Rectal smooth muscle tissue (tissue), 1 donor: ENCODE results near the gene KLHL13.
"Not testable (repeated sequence)": the region's sequence is repeated elsewhere in the genome, so short reads cannot be mapped to it uniquely, and the experiment has no call there.

Experiments
- H3K27ac ChIP-seq: one replicate; pipeline ENCODE4 v1.7.0; 2013; ENCODE audit warnings: low read depth, low read length, inconsistent platforms
- H3K27me3 ChIP-seq: one replicate; pipeline ENCODE4 v1.7.0; 2013; ENCODE audit warnings: low read length; ENCODE audit not compliant: control insufficient read depth, insufficient read depth
- H3K36me3 ChIP-seq: one replicate; pipeline ENCODE4 v1.7.0; 2013; ENCODE audit warnings: low read length; ENCODE audit not compliant: control insufficient read depth, insufficient read depth
- H3K4me1 ChIP-seq: one replicate; pipeline ENCODE4 v1.7.0; 2013; ENCODE audit warnings: low read length; ENCODE audit not compliant: control insufficient read depth, insufficient read depth
- H3K4me3 ChIP-seq: one replicate; pipeline ENCODE4 v1.7.0; 2013; ENCODE audit warnings: low read length
- H3K9ac ChIP-seq: one replicate; pipeline ENCODE4 v1.7.0; 2013; ENCODE audit warnings: low read length

The KLHL13 gene

DNA sequence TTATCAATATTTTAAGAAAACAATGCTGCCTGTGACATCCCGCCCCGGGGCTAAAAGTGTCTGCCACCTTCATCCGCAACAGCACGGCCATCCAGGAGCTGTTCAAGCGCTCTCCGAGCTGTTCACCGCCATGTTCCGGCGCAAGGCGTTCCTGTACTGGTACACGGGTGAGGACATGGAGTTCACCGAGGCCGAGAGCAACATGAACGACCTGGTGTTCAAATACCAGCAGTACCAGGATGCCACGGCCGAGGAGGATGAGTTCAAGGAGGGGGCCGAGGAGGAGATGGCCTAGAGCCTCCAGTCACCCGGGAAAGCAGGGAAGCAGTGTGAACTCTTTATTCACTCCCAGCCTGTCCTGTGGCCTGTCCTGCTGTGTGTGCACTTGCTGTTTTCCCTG is 12.1 kb upstream of the KLHL13 start:
- no peak overlapping the region for H3K27ac ChIP-seq
- no peaks in the 10 kb centered on the region for H3K4me1 ChIP-seq
- no peaks in the 10 kb centered on the region for H3K36me3 ChIP-seq
- H3K4me3 ChIP-seq, result no peak overlapping the region
- no peak overlapping the region for H3K9ac ChIP-seq
- H3K27me3 ChIP-seq, result no peaks in the 10 kb centered on the region

DNA sequence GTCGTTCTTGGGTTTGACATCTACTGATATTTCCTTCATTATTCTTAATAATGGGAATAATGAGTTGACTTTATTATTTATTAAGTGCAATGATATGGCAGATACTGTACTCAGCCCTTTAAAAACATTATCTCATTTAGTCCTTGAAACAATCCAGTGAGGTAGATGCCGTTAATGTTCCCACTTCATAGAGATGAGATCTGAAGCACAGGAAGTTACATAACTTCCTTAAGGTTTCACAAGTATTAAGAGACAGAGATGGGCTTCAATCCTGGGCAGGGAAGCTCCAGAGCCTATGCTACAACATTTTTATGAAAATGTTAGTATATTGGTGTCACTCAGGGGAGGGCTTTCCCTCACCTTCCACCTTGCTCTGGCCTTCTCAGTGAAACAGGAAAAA is 9.7 kb upstream of the KLHL13 start:
- Histone ChIP-seq H3K4me1 (no peaks in the 10 kb centered on the region), H3K27ac (no peak overlapping the region), H3K9ac (no peak overlapping the region), H3K4me3 (no peak overlapping the region), H3K36me3 (no peaks in the 10 kb centered on the region), H3K27me3 (no peaks in the 10 kb centered on the region)

DNA sequence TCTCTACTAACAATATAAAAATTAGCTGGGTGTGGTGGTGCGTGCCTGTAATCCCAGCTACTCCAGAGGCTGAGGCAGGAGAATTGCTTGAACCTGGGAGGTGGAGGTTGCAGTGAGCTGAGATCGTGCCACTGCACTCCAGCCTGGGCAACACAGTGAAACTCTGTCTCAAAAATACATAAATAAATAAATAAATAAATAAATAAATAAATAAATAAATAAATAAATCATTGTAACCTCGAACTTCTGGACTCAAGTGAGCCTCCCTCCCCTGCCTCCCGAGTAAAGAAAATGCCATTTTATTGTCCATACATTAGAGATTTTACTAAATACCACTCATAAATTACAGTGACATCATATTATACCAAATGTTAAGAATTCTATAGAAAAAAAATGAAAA is 7.6 kb upstream of the KLHL13 start:
- not testable (repeated sequence) for H3K27ac ChIP-seq, H3K4me3 ChIP-seq, H3K27me3 ChIP-seq, H3K36me3 ChIP-seq, H3K9ac ChIP-seq, H3K4me1 ChIP-seq

DNA sequence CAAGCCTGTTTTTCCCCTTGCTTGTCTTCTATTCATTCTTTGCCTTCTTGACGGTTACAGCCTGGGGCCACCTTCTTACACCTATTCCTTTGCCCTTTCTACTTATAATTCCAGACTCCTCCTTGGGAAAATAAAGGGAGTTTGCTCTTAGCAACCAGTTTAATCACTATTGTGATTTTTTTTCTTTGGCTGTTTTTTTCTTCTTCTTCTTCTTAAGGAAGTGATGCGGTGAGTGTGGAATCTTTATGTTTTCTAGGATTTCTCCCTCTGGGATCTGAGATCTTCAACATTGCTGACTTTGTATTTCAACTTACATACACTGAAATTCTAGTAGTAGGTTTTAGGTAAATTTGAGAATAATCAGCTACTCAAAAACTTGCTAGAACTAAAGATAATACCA is 1.1 kb upstream of the KLHL13 start:
- no peak overlapping the region for H3K27ac ChIP-seq
- no peak overlapping the region for H3K9ac ChIP-seq
- no peaks in the 10 kb centered on the region for H3K4me1 ChIP-seq
- H3K27me3 ChIP-seq, result no peaks in the 10 kb centered on the region
- H3K4me3 ChIP-seq, result no peak overlapping the region
- H3K36me3 ChIP-seq, result no peaks in the 10 kb centered on the region

DNA sequence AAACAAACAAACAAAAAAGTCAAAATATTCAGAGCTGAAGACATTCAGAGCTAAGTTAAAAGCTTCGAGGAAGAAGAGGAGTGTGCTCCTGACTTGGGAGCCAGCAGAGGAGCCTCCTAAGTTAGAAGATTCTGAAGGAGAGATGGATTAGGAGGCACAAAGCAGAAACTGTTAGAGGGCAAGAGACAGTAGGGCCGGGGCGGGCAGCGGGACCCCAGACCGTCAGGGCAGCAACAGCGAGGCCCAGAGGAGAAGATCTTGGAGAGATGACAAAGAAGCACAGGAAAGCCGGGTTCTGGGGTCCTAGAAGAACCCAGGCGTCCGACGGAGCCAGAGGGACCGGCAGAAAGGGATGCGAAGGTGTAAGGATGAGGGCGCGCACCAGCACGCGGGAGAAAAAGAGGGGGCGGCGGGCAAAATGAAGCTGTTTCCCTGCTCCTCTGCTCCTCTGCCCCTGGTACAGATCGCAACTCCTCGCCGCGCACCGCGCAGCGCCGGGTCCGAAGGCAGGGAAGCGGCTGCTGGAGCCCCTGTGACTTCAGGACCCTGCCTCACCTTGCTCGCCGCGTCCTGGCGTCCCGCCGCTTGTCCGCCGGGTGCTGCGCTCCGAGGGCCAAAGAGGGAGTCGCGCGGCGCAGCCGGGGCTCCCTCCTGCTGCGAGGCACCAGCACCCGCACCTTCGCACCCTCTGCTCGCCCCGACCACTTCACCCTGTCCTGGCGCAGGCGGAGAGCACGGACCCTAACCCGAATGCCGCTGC is 477 bp downstream of the KLHL13 start:
- H3K4me3 ChIP-seq, result peak overlapping the region; percentile 65
- H3K27me3 ChIP-seq, result no peaks in the 10 kb centered on the region
- H3K4me1 ChIP-seq, result no peaks in the 10 kb centered on the region
- H3K36me3 ChIP-seq, result no peaks in the 10 kb centered on the region
- H3K9ac ChIP-seq, result no peak overlapping the region
- H3K27ac ChIP-seq, result peak overlapping the region; percentile 64

DNA sequence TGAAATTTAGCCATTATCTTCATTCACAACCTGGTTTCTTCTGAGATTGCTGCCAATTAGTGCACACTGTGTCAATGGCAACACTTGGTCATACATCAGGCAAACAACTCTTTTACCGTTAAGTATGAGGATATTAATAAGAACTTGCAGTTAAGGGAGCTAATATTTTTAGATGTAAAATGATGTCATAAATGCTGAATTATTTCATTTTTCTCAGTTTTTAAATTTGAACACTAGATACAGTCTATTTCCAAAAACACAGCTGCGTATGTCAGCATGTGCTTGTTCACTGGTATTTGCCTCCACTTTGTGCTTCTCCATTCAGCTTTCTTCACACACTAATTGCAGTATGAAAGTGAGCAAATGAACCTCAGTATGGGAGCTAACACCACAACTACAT is 1.6 kb downstream of the KLHL13 start:
- no peak overlapping the region for H3K27ac ChIP-seq
- H3K27me3 ChIP-seq, result no peaks in the 10 kb centered on the region
- no peaks in the 10 kb centered on the region for H3K4me1 ChIP-seq
- H3K36me3 ChIP-seq, result no peaks in the 10 kb centered on the region
- peak overlapping the region; percentile 65 for H3K4me3 ChIP-seq
- no peak overlapping the region for H3K9ac ChIP-seq

DNA sequence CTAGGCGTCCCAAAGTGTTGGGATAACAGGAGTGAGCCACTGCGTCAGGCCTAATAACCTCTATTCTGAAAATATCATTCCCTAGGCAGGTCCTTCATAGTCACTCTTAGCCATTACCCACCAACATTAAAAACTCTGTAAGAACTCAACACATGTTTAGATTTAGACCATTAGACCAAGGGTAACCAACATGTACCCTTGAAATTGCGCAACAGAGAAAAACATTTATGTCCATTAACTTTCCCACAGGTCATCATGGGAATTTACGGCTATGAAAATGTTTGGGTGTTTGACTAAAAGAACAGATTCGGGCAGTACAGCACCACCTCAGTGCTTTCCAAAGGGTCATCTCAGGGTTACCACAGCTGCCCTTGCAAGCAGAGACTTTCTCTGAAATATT is 7.5 kb downstream of the KLHL13 start:
- H3K4me1 ChIP-seq, result no peaks in the 10 kb centered on the region
- no peaks in the 10 kb centered on the region for H3K27me3 ChIP-seq
- H3K36me3 ChIP-seq, result no peaks in the 10 kb centered on the region
- H3K27ac ChIP-seq, result no peak overlapping the region
- H3K4me3 ChIP-seq, result no peak overlapping the region
- H3K9ac ChIP-seq, result no peak overlapping the region

DNA sequence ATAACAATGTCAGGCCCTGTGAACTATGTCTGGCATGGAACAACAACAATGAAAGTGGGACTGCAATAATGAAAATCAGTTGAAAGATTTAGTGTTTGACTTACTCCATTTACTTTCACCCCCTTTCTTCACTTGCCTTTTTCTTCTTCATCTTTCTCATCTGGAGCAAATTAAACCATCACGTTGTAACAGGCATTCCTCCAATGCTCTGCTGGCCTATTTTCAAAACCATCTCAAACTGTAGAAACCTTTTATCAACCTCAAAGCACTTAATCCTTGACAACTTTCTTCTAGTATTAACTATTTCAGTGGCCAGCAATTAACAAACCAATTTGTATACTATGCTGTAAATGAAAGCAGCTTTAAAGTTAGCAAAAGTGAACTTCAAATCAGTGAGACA is 8.3 kb downstream of the KLHL13 start:
- H3K36me3 ChIP-seq, result no peaks in the 10 kb centered on the region
- no peak overlapping the region for H3K4me3 ChIP-seq
- no peak overlapping the region for H3K27ac ChIP-seq
- H3K9ac ChIP-seq, result no peak overlapping the region
- H3K27me3 ChIP-seq, result no peaks in the 10 kb centered on the region
- no peaks in the 10 kb centered on the region for H3K4me1 ChIP-seq

DNA sequence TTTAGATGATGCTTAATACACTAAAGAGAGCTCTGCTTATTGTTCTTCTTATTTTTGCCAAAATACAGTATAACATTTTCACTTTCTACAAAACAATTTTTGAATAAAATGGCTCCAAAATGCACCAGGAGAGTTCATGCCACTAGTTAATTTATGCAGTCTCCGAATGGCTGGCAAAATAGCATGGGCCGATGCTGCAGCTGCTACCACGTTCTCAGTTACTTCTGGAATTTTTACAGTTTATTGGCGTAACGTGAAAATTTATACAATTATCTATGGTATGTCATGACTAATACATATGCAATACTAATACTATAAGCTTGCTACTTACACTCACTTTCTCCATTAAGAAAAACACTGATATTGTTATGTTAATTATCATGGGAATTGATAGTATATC is 16.5 kb downstream of the KLHL13 start:
- Histone ChIP-seq H3K4me3 (no peak overlapping the region), H3K27ac (no peak overlapping the region), H3K9ac (no peak overlapping the region), H3K4me1 (no peaks in the 10 kb centered on the region), H3K27me3 (no peaks in the 10 kb centered on the region), H3K36me3 (no peaks in the 10 kb centered on the region)

DNA sequence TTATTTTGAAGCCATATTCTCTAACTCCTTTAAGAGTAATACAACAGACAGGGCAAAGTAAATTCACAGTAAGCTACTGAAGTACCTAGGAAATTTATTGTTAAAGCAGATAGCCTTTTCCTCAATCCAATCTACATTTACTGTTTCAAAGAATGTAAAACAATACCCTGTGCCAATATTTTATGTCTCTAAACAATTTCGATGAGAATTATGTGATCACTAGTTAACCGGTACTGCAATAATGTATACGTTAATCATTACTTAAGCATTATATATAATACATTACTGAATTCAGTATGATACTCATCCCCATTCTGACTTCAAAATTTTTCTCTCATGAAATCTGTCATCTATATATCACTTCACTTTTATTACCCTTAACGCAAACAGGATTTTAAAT is 28.5 kb downstream of the KLHL13 start:
- no peaks in the 10 kb centered on the region for H3K27me3 ChIP-seq
- no peak overlapping the region for H3K27ac ChIP-seq

DNA sequence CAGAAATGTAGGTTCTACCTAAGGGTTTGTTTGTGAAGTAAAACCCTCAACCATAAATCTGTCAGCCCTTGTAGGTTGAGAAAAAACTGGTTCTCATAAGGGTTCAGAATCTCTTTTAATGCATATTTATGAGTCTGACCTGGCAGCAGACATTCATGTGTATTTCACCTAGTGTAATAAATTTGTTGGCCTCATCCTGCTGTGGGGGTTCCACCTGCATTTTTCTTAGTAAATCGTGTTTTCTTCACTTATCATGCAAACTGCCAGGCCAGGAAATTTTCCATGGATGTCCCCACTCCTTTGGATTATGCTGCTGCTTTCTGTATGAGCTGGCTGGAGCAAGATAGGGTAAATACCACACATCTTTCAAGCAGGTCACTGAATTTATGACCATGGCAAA is 42.4 kb downstream of the KLHL13 start:
- no peak overlapping the region for H3K4me3 ChIP-seq
- no peak overlapping the region for H3K9ac ChIP-seq
- H3K36me3 ChIP-seq, result no peaks in the 10 kb centered on the region
- no peaks in the 10 kb centered on the region for H3K27me3 ChIP-seq
- no peak overlapping the region for H3K27ac ChIP-seq
- H3K4me1 ChIP-seq, result no peaks in the 10 kb centered on the region

More for the DNA sequence above, 28.5 kb downstream of the KLHL13 start:
- H3K9ac ChIP-seq, result no peak overlapping the region
- H3K4me1 ChIP-seq, result no peaks in the 10 kb centered on the region
- no peak overlapping the region for H3K4me3 ChIP-seq
- no peaks in the 10 kb centered on the region for H3K36me3 ChIP-seq

DNA sequence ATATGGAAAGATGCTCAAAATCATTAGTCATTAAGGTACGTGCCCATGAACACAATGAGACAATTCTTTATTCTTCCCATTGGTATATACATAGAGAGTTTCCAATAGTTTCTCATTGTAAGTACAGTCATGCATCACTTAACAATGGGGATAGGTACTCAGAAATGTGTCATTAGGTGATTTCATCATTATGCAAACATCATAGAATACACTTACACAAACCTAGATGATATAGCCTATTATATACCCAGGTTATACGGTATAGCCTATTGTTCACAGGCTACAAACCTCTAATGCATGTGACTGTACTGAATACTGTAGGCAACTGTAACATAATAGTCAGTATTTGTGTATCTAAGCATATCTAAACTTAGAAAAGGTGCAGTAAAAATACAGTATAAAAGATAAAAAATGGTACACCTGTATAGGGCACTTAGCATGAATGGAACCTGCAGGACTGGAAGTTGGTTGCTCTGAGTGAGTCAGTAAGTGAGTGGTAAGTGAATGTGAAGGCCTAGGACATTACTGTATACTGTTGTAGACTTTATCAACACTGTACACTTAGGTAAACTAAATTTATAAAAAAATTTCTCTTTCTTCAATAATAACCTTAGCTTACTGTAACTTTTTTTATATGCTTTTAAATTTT is 49.6 kb downstream of the KLHL13 start:
- Histone ChIP-seq H3K36me3 (no peaks in the 10 kb centered on the region), H3K9ac (no peak overlapping the region), H3K4me1 (no peaks in the 10 kb centered on the region), H3K27ac (no peak overlapping the region), H3K27me3 (no peaks in the 10 kb centered on the region), H3K4me3 (no peak overlapping the region)
